IPS DF 6.9 (cell line): Measurements from ENCODE around the gene DMRTB1.

ENCODE experiments used
- DNase-seq: peaks from one replicate; pipeline ENCODE4 v3.0.0-alpha.2; 2013; ENCODE audit warnings: low read depth, low spot score
- H3K27ac ChIP-seq: one replicate; pipeline ENCODE4 v1.5.1; 2013; ENCODE audit warnings: low read length, control low read depth
- H3K27me3 ChIP-seq: 2 replicates; pipeline ENCODE4 v1.6.1; 2013; ENCODE audit warnings: mild to moderate bottlenecking, low read length; ENCODE audit not compliant: control insufficient read depth, insufficient read depth
- H3K36me3 ChIP-seq: 2 replicates; pipeline ENCODE4 v1.6.1; 2013; ENCODE audit warnings: low read length; ENCODE audit not compliant: control insufficient read depth, insufficient read depth
- H3K4me1 ChIP-seq: 2 replicates; pipeline ENCODE4 v1.6.1; 2013; ENCODE audit warnings: low read length; ENCODE audit not compliant: control insufficient read depth, insufficient read depth
- H3K4me3 ChIP-seq: 2 replicates; pipeline ENCODE4 v1.5.1; 2013; ENCODE audit warnings: mild to moderate bottlenecking, low read length
- H3K9me3 ChIP-seq: 2 replicates; pipeline ENCODE4 v1.6.1; 2013; ENCODE audit warnings: low read length, inconsistent platforms; ENCODE audit not compliant: control insufficient read depth, insufficient read depth
- WGBS: extraction: QIAGEN DNeasy Blood & Tissue Kit; methylation state at CpG from one replicate; pipeline ENCODE4 v1.1.7; 2013; ENCODE audit warnings: mixed read lengths, missing lambda C conversion rate; ENCODE audit not compliant: insufficient read length, insufficient coverage; 5-methylcytosine and 5-hydroxymethylcytosine counted together

Gene DMRTB1

GRCh38 chr1:53502641-53503432 lies 43.6 kb downstream of the DMRTB1 start:
- H3K4me1 ChIP-seq: peaks cover 7% of the 10 kb centered on the region
- no peak overlapping the region for H3K4me3 ChIP-seq
- DNase-seq: no peak
- H3K27ac ChIP-seq: no peak overlapping the region
- no peaks in the 10 kb centered on the region for H3K27me3 ChIP-seq
- H3K36me3 ChIP-seq: no peaks in the 10 kb centered on the region
- H3K9me3 ChIP-seq: no peaks in the 10 kb centered on the region
- no CpG with 5 or more reads among the region's 7 CpGs for WGBS

GRCh38 chr1:53503433-53504217 lies 44.4 kb downstream of the DMRTB1 start:
- Histone ChIP-seq H3K27me3 (no peaks in the 10 kb centered on the region), H3K4me1 (peaks cover 7% of the 10 kb centered on the region), H3K27ac (no peak overlapping the region), H3K9me3 (no peaks in the 10 kb centered on the region), H3K36me3 (no peaks in the 10 kb centered on the region), H3K4me3 (no peak overlapping the region)
- no peak for DNase-seq
- WGBS: no CpG with 5 or more reads among the region's 27 CpGs

GRCh38 chr1:53504901-53505300 lies 45.7 kb downstream of the DMRTB1 start:
- WGBS: no CpG with 5 or more reads among the region's 9 CpGs
- no peak overlapping the region for H3K4me3 ChIP-seq
- H3K36me3 ChIP-seq: no peaks in the 10 kb centered on the region
- DNase-seq: no peak
- H3K27ac ChIP-seq: no peak overlapping the region
- H3K4me1 ChIP-seq: peaks cover 7% of the 10 kb centered on the region
- no peaks in the 10 kb centered on the region for H3K27me3 ChIP-seq
- H3K9me3 ChIP-seq: no peaks in the 10 kb centered on the region

GRCh38 chr1:53505401-53505800 lies 46.2 kb downstream of the DMRTB1 start:
- Histone ChIP-seq H3K27me3 (no peaks in the 10 kb centered on the region), H3K4me1 (peaks cover 7% of the 10 kb centered on the region), H3K9me3 (no peaks in the 10 kb centered on the region), H3K27ac (no peak overlapping the region), H3K36me3 (no peaks in the 10 kb centered on the region), H3K4me3 (no peak overlapping the region)
- WGBS: no CpG with 5 or more reads among the region's 9 CpGs
- DNase-seq: no peak

GRCh38 chr1:53505891-53506290 lies 46.7 kb downstream of the DMRTB1 start:
- Histone ChIP-seq H3K4me1 (peaks cover 6% of the 10 kb centered on the region; the same call in 1 of the 2 replicates), H3K27ac (no peak overlapping the region), H3K9me3 (no peaks in the 10 kb centered on the region), H3K27me3 (no peaks in the 10 kb centered on the region), H3K36me3 (no peaks in the 10 kb centered on the region), H3K4me3 (no peak overlapping the region)
- WGBS: no CpG with 5 or more reads among the region's 13 CpGs
- DNase-seq: no peak

GRCh38 chr1:53506355-53507050 lies 47.3 kb downstream of the DMRTB1 start:
- no peak for DNase-seq
- Histone ChIP-seq H3K27ac (no peak overlapping the region), H3K36me3 (no peaks in the 10 kb centered on the region), H3K27me3 (no peaks in the 10 kb centered on the region), H3K9me3 (no peaks in the 10 kb centered on the region), H3K4me1 (peaks cover 6% of the 10 kb centered on the region; the same call in 1 of the 2 replicates), H3K4me3 (no peak overlapping the region)
- WGBS: no CpG with 5 or more reads among the region's 25 CpGs

GRCh38 chr1:53507116-53507820 lies 48.1 kb downstream of the DMRTB1 start:
- Histone ChIP-seq H3K4me3 (no peak overlapping the region), H3K4me1 (peaks cover 6% of the 10 kb centered on the region; the same call in 1 of the 2 replicates), H3K27ac (no peak overlapping the region), H3K27me3 (no peaks in the 10 kb centered on the region), H3K36me3 (no peaks in the 10 kb centered on the region), H3K9me3 (no peaks in the 10 kb centered on the region)
- DNase-seq: no peak
- WGBS: no CpG with 5 or more reads among the region's 13 CpGs

- peaks cover 4% of the 10 kb centered on the region for H3K4me1 ChIP-seq
- H3K27ac ChIP-seq: no peak overlapping the region
- no peaks in the 10 kb centered on the region for H3K27me3 ChIP-seq
- no peak for DNase-seq
- H3K4me3 ChIP-seq: no peak overlapping the region
- WGBS: no CpG with 5 or more reads among the region's 22 CpGs
- no peaks in the 10 kb centered on the region for H3K36me3 ChIP-seq
- H3K9me3 ChIP-seq: no peaks in the 10 kb centered on the region
Measured at GRCh38 chr1:53508056-53508990, 49.1 kb downstream of the DMRTB1 start.

GRCh38 chr1:53508991-53509666 lies 49.9 kb downstream of the DMRTB1 start:
- no peak overlapping the region for H3K27ac ChIP-seq
- no peaks in the 10 kb centered on the region; the same call in 1 of the 2 replicates for H3K36me3 ChIP-seq
- no peaks in the 10 kb centered on the region; the same call in 1 of the 2 replicates for H3K4me1 ChIP-seq
- DNase-seq: no peak
- no CpG with 5 or more reads among the region's 23 CpGs for WGBS
- H3K9me3 ChIP-seq: no peaks in the 10 kb centered on the region
- no peak overlapping the region for H3K4me3 ChIP-seq
- H3K27me3 ChIP-seq: no peaks in the 10 kb centered on the region
